NCI-H146 (cell line): ENCODE data around the gene TNXB.
"Not testable (repeated sequence)": the region's sequence is repeated elsewhere in the genome, so short reads cannot be mapped to it uniquely, and the experiment has no call there.

Source experiments
- DNase-seq: peaks from one replicate; lab custom pipeline; 2025; lab: John Stamatoyannopoulos, UW

TNXB gene

DNA sequence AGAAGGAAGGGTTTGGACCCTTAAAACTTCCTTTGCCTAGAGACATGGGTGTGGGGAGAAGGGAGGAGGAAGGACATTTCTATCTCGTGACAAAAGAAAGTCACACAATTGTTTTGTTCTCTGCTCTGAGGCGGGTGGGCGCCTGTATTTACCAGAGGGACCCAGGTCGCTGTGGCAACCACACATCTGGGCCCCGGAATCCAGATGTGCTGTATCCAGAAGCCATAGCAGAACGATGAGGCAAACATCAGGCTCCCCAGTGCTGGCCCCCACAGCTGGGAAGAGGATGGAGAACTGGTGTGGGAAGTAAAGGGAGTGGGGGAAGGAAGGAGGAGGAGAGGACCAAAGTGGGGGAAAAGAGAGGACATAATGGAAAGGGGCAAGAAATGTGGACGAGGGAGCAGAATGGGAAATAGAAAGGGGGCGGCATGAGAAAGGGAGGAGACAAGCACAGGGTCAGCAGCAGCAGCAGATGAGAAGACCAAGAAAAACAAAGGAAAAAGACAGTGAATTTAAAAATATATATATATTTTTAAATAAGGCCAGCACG lies 3.4 kb upstream of the TNXB start:
- no peak for DNase-seq

DNA sequence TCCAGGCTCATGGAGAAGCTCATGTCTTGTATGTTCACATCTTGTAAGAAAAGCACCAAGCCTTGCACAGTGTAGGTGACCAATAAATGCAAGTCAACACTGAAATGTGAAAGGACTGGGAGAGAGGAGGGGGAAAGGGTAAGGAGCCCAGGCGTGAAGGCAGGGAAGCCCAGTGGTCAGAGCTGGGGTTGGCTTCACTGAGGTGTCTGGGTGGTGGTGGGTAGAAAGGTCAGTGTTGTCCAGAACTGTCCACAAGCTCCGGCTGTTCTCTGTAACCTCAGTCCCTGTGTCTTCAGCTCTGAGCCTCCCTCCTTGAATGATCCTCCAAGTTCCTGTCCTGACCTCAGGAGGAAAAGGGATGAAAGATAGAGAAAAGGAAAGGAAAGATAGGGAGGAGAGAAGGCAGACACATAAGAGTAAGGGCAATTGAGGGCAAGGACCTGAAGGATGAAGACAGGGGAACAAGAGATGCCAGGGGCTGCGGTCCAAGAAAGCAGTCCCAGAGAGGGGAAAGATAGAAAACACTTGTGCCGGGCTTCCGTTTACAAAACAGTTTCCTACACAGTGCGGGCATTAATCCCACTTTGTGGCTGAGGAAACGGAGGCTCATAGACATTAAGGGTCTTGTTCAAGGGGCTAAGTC lies 2.4 kb upstream of the TNXB start:
- no peak for DNase-seq

DNA sequence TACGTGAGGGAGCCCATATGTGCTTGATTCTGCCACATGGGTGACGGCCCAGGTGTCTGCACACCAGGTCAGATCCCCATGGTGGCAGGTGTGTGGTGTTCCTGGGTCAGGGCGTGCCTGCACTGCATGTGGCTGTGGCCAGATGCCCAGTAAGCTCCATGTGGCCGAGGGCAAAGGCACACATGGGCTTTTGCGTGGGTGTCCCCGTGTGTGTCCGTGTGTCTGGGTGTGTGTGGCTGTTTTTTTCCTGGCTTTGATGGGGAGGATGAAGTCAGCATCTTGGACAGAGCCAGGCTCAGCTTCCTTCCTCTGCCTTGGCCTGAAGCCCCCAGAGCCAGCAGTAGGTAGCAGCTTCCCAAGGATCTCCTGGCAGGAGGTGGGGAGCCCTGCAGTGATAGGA lies 1.5 kb upstream of the TNXB start:
- no peak for DNase-seq

DNA sequence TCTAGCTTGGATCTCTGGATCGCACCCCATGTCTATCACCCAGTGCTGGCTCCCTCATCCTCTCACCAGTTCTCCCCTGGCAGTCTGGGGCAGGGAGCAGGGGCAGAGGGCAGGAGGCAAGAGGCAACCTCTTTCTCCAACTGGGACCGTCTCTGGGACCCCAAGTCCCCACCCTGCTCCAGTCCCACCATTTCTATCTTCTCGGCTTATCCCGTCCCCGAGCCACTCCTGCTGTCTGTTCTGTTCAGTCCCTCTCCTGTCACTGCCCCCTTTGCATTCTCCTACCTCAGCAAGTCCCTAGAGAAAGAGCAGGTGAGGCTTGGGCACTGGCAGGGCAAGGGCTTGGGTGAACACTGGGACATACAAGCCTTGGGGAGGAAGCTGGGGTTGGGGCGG lies 625 bp upstream of the TNXB start:
- no peak for DNase-seq

DNA sequence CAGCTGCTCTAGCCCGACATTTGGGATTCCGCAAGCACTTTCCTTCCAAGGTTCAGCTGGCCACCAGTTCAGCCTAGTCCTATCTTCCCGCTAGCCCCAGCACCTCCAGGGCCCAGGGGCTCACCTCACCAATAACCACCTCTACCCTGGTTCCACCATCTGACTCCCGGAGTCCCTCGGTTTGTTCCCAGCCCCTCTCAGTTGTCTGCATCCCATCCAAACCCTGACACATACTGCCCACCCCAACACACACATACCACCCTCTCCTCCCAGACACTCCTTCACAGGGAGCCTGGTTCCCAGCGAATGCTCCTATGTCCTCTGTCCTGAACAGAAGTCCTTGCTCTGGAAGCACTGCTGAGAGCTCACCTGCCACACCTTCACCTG lies 418 bp downstream of the TNXB start:
- no peak for DNase-seq

DNA sequence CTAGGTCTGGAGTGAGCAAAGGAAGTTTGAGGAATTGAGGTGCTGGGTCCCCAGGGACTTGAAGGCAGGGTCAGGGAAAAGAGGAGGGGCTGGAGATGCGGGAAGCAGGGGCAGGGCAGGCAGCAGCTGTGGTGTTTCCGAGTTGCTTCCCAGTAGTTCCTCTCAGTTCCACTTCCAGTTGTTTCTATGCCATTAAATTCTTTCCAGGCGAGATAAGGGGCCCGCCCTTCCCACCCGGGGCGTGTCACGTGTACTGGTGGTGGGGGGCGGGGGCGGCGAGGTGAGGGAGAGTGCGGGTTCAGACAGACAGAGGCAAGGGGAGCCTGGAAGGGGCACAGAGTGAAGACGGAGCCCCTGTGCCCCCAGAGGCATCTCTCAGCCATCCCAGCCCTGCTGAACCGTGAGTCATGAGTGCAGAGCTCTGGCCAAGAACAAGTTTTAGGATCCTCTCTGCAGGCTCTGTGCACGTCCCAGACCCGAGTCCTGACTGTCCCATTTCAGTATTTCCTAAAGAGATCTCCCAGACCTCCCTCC lies 977 bp downstream of the TNXB start:
- DNase-seq = no peak

DNA sequence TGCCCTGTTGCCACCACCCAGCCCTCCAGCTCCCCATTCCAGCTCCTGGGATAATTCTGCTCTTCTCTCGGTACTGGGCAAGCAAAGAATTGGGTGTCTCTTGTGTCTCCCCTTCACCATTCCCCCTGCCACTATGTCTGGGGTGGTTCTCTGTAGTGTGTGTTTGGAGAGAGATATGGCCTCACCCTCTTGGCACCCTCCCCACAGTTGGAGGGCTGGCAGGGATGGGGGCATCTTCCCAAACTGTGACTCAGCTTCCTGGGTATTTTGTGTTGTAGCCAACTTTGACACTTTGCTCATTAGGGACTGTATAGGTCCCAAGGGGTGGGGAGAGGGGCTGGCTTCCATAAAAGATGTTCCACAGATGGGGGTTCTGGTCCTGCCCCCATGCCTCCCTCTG lies 1.7 kb downstream of the TNXB start:
- no peak for DNase-seq

DNA sequence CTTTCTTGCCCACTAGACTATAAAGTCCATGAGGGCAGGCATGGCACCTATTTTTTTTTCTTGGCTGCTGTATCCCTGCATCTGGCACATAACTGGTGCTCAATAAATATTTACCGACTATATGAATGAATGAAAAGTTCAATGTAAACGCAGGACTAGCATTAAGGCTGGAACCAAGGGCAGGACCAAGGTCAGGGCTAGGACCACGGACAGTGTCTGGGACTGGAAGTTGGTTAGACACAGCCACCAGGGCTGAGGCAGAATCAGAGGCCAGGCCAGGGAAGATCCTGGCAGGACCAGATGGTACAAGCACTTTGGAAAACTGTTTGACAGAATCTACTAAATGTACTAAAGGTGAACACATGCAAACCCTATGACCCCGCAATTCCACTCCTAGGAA lies 3.7 kb downstream of the TNXB start:
- DNase-seq = no peak

DNA sequence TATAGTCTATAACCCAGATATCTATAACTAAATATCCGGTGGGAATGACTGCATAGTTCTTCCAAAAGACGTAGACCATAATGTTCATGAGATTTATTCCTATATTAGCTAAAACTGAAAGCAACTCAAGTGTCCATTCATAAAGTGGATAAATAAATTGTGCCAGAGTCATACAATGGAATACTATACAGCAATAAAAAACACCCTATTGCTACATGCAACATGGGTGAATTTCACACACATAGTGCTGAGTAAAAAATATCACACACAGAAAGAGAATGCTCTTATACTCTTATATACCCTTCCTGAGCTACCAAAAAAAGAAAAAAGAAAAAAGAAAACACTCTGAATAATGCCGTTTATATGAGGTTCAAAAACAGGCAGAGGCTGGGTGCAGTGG lies 6.9 kb downstream of the TNXB start:
- DNase-seq = no peak

DNA sequence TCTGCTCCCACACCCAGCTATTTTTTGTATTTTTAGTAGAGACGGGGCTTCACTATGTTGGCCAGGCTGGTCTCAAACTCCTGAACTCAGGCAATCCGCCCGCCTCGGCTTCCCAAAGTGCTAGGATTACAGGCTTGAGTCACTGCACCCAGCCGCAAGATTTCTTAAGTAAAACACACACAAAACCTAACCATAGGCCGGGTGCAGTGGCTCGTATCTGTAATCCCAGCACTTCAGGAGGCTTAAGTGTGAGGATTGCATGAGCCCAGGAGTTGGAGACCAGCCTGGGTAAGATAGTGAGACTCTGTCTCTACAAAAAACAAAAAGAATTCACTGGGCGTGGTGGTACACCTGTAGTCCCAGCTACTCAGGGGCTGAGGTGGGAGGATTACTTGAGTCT lies 8.9 kb downstream of the TNXB start:
- not testable (repeated sequence) for DNase-seq

DNA sequence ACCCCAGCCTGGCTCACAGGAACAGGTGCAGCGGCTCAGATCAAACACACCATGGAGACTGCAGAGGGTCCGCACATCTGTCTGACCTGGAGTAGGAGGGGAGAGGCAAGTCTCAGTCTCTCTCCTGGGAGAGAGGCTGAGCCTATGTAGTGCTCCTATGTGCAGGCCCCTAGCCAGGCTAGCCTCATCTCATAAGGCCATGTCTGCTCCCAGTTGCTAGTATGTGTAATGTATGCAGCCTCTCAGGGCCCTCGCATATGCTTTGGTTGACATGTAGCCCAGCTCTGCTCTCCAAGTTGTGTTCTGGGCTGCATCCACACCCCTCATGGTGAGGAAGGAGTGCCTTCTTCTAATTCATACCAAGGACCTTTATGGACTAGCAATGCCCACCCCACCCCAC lies 11.8 kb downstream of the TNXB start:
- no peak for DNase-seq

DNA sequence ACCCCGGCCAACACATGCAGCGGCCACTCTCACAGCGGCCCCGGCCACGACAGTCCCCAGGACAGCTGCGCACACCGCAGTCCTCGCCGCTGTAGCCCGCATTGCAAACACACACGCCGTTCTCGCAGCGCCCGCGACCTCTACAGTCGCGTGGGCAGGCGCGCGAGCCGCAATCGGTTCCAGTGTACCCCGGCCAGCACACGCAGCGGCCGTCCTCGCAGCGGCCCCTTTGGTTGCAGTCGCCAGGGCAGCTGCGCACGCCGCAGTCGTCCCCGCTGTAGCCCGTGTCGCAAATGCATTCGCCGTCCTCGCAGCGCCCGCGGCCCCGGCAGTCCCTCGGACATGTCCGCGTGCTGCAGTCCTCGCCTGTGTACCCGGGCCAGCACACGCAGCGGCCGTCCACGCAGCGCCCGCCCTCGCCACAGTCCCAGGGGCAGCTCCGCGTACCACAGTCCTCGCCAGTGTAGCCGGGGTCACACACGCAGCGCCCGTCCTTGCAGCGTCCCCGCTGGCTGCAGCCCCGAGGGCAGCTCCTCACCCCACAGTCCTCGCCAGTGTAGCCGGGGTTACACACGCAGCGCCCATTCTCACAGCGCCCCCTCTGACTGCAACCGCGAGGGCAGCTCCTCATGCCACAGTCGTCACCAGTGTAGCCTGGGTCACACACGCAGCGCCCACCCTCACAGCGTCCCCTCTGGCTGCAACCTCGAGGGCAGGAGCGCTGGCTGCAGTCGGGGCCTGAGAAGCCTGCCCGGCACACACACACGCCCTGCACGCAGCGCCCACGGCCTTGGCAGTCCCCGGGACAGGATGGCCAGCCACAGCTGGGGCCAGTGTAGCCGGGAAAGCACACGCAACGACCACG lies 12.5 kb downstream of the TNXB start:
- DNase-seq = no peak

DNA sequence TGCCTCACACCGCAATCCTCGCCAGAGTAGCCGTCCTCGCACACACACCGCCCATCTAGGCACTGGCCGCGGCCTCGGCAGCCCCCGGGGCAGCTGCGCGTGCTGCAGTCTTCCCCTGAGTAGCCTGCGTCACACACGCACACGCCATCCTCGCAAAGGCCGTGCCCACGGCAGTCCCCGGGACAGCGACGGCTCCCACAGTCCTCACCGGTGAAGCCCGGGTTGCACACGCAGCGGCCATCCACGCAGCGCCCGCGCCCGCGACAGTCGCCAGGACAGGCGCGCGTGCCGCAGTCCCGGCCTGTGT lies 13.1 kb downstream of the TNXB start:
- no peak for DNase-seq

DNA sequence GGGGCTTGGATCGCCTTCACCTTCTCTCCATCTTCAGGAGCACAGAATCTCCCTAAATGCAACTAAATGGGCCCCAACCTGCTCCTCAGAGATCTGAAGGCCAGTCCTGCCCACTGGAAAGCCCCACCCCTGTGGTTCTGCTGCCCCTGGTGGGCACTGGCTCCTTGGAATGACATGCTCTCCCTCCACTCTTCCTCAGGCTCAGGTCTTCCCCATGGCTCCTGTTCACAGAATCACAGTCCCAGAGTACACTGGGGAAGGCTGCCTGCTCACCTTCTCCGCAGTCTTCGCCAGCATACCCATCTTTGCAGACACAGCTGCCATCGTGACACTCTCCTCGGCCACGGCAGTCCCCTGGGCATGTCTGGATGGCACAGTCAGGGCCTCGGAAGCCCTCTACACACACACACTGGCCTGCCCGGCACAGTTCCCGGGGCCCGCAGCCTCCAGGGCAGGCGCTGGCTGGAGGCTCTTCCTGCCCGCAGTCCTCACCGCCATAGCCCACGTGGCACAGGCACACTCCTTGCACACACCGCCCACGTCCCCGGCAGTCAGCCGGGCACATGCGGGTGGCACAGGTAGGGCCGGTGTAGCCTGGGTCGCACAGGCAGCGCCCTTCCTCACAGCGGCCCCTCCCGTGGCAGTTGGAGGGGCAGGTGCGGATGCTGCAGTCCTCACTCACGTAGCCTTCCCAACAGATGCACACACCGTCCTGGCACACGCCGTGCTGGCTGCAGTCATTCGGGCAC lies 13.6 kb downstream of the TNXB start:
- no peak for DNase-seq

DNA sequence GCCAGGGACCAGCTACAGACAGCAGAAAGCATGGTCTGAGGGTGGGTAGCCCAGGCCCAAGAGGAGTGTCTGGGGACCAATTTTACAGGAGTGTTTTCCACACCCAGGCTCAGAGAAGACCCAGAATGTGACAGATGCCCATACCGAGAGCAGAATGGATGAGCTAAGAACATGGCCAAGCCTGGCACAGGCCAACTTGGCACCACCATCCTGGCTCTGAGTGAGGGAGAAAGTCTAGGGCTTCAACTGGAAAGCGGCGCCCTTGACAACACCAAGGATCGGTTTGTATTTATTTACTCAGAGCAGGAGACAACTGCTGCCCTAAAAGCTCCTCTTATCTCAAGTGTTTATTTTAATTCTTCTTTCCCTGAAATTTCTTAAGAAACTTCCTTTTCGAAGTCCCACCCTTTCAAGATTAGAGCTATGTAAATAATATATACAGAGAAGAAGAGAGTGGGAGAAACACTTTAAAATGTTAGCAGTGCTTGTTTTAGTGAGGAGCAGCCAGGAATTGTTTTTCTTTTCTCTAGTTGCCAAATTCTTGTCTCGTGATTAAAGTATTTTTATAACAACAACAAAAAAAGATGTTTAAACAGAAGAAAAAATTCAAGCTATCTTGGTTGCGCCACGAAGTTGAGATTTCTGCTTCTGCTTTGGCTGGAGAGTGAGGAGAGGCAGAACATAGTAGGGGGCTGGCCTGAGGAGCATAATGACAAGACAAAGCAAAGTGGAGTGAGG lies 16.2 kb downstream of the TNXB start:
- DNase-seq = no peak

DNA sequence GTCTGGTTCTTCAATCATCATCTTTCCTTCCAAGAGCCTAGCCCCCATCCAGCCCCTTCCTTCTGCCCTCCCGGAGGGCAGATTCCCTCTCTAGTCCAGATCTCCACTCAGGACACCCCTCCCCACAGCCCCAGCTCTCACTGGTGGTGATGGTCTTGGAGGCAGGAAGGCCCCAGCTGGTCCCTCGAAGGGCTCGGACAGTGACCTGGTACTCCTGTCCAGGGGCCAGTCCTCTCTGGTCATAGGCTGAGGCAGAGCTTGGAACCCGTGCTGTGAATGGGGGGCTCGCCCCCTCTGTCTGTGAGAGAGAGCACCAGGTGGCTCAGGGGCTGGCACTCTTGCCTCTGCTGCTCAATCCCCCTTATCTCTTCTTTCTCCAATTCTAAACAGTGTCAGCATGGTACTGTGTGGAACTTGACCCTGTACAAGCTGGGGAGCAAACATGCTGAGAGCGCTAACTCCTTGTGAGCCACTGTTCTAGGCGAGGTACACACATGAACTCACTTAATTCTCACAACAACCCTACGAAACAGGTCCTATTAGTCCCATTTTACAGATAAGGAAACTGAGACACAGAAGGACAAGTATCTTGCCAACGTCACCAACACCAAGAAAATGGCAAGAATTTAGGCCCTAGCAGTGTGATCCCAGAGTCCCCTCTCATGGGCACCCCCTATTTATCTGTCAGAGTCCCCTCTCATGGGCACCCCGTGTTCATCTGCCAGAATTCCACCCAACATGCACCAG lies 19.9 kb downstream of the TNXB start:
- DNase-seq = no peak

DNA sequence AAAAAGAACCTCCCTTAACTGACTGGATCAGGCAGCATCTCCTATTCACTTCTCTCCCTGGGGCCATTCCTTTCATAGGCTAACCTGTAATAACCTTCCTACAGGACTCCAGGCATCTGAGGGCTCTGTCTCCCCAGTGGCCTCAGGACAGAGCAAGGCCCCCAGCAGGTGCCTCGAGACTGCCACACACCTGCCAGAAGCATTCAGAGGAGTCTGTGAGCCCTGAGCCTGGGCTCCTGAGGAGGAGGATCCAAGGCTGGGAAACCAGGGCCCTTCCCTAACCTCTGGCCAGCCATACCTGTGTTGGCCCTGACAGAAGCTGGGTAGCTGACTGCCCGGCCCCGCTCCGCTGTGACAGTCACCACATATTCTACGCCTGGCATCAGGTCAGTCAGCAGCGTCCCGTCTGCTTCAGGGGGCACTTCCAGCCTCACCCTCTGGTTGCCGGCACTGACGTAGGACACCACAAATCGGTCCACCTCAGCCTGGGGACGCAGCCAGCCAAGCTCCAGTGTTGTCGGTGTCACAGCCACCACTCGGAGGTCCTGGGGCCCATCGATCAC lies 20.6 kb downstream of the TNXB start:
- DNase-seq = no peak

DNA sequence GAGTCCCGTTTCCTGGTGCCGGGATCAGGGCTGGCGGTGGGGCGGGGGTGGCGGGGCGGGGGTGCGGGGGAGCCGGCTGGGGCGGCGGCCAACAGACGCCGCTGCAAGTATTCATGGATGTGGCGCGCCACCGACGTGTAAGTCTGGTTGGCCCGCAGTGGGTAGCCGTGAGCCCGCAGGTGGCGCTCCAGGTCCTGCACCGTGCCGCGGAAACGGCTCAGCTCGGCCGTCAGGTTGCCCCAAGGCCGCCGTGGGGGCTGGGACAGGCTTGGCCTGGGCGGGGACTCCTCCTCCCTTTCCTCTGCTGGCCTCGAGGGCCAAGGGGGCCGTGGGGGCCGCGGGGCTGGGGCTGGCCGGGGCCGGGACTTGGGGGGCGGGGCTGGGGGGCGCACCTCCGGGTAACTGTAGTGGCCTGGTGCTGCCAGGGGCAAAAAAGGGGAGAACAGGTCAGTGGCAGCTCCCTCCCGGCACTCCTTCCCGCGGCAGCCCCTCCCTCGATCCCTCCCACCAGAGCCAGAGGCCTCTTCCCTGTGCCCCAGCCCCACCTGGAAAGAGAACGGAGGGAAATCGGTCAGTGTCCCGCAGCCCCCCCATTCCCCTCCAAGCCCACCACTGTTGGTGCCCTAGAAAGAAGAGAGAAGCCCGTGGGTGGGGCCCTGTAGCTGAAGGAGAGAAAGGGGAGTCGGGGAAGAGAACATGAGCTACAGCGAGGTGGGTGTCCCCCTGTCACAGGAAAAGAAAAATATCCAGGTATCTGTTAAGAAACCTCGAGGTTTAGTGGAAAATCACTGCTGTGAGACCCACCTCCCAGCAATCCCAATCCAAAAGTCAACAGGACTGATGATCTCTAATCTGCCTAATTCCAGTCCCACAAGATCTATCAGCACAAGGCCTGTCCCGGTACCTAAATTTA lies 21.3 kb downstream of the TNXB start:
- peak; percentile 62 for DNase-seq

DNA sequence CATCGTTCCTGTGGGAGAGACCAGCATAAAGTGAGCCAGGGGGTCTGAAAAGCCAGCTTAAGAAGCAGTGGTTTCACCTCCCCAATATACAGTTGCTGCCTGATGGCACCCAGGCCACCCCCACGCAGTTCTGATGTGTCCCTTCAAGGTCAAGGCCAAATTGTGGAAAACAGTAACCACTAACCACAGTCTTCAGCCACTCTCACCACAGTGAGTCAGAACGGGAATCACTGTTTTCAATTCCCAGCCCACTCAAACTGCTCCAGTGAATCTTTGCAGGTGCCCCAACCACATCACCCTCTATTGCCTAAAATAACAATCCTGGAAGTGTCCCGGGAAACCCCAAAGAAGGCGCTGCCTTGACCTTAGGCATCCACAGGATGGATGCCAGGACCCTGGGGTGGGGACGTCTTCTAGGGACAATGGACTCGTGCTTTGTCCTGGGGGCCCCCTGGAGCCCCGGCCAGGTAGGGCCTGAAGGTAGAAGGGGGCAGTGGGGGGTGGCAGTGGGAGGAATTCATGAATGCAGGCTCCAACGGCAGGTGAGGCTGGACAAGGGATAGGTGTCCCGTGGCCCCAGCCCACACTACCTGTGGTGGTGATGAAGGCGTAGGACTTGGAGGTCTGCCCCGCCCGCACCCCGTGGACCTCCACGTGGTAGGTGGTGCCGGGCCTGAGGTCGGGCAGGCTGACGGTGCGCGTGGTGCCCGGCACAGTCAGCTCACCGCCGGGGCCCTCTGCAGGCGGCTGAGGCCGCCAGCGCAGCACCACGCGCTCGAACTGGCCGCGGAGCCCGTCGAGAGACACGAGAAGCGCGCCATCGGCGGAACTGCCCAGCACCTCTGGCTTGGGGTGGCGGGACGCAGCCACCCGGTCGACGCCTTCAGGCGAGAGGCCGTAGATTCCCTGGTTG lies 22.2 kb downstream of the TNXB start:
- DNase-seq = no peak
